GM21576 (cell line): ENCODE measurements around the gene ATP6V0A4.

ENCODE experiments used
- ATAC-seq: cut with Tn5 transposase; IDR thresholded peaks from one replicate; pipeline ENCODE4 v1.9.1; 2021; ENCODE audit warnings: mild to moderate bottlenecking, moderate library complexity; ENCODE audit not compliant: unreplicated experiment

The ATP6V0A4 gene

GRCh38 chr7:138663725-138664710 is 134.0 kb downstream of the ATP6V0A4 start:
- no peak for ATAC-seq

GRCh38 chr7:138662991-138663320 is 135.0 kb downstream of the ATP6V0A4 start:
- no peak for ATAC-seq

- ATAC-seq = no peak
Measured at GRCh38 chr7:138662076-138662990, 135.7 kb downstream of the ATP6V0A4 start.

GRCh38 chr7:138661069-138661635 is 136.8 kb downstream of the ATP6V0A4 start:
- ATAC-seq = no peak

- no peak for ATAC-seq
Measured at GRCh38 chr7:138658889-138659288, 139.1 kb downstream of the ATP6V0A4 start.

- ATAC-seq = no peak
Measured at GRCh38 chr7:138657854-138658386, 140.1 kb downstream of the ATP6V0A4 start.

- ATAC-seq = no peak
Measured at GRCh38 chr7:138656952-138657351, 141.0 kb downstream of the ATP6V0A4 start.
